Tibial nerve (tissue), 3 donors: Measurements from ENCODE around the gene ZNF474.

Experiments
- POLR2A ChIP-seq, 2 donors: fragments of 450-650 bp; IDR thresholded peaks; one replicate each; pipeline ENCODE4 v1.6.1; 2017; ENCODE audit warnings: antibody characterized with exemption in 2 of 2, mild to moderate bottlenecking in 2 of 2, moderate library complexity in 2 of 2
- TF ChIP-seq, protein P1 (sequence below), 5 experiments: fragments of 200-600 bp in 3 of 5; fragments of 450-650 bp in 2 of 5; sonication (generic) in 3 of 5; IDR thresholded peaks; one replicate each; pipeline ENCODE4 v1.5.1; 2016 to 2019; ENCODE audit warnings: antibody characterized with exemption in 5 of 5, mild to moderate bottlenecking in 3 of 5, moderate library complexity in 2 of 5

DNA sequence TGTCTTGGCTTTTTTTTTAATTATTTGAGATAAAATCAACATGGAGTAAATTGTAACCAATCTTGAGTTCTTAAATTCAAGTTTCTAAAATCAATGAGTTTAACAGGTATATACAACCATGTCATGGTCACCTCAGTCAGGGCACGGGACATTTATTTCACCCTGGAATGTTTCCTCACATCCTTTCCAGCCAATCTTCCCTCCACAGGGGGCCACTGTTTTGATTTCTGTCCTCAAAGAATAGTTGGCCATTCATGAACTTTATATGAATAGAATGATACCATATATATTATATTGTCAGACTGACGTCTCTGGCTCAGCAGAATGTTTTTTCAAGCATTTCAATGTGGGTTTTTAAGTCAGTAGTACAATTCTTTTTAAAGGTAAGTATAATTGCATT lies 806 bp downstream of the ZNF474 start:
- TF ChIP-seq, protein P1, sequence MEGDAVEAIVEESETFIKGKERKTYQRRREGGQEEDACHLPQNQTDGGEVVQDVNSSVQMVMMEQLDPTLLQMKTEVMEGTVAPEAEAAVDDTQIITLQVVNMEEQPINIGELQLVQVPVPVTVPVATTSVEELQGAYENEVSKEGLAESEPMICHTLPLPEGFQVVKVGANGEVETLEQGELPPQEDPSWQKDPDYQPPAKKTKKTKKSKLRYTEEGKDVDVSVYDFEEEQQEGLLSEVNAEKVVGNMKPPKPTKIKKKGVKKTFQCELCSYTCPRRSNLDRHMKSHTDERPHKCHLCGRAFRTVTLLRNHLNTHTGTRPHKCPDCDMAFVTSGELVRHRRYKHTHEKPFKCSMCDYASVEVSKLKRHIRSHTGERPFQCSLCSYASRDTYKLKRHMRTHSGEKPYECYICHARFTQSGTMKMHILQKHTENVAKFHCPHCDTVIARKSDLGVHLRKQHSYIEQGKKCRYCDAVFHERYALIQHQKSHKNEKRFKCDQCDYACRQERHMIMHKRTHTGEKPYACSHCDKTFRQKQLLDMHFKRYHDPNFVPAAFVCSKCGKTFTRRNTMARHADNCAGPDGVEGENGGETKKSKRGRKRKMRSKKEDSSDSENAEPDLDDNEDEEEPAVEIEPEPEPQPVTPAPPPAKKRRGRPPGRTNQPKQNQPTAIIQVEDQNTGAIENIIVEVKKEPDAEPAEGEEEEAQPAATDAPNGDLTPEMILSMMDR (IDR thresholded peaks at IDR 0.05), result no peak
- TF ChIP-seq POLR2A (IDR thresholded peaks at IDR 0.05), result no peak
